ENCODE data around the gene STUM. TPM values are rescaled to one million over a fixed set of nuclear protein-coding genes. Genes with fewer than 3 reads are reported as not detected.

The STUM gene
- total and polyA plus RNA-seq, 2 of the 8 experiments (the other 6 are each of a cell fraction or from before 2014, with no cell fraction given): 0.76 to 1.2 TPM

GRCh38 chr1:226617109-226617508 lies 68.5 kb downstream of the STUM start:
- Histone ChIP-seq H2BK15ac (ENCODE audit: low read length) (no peak overlapping the region), H3K4ac (replicated peaks; ENCODE audit: insufficient read length, low read depth, low read length) (no peak overlapping the region), H2BK12ac (ENCODE audit: low read depth, low read length) (no peak overlapping the region), H3K18ac (ENCODE audit: extremely low read depth, low read length) (no peak overlapping the region), H3K79me2 (ENCODE audit: control insufficient read depth in 1 of 2, insufficient read depth in 2 of 2, low read length in 2 of 2) (no peaks in the 10 kb centered on the region), H3K79me1 (ENCODE audit: low read depth, low read length) (no peaks in the 10 kb centered on the region), H4K8ac (ENCODE audit: extremely low read depth, insufficient read depth, low read length) (no peak overlapping the region), H2AFZ (ENCODE audit: low read length) (no peak overlapping the region), H2BK120ac (replicated peaks; ENCODE audit: low read depth, low read length) (no peak overlapping the region), H3K9me3 (ENCODE audit: insufficient read depth in 2 of 2, low read depth in 1 of 2, low read length in 1 of 2) (no peaks in the 10 kb centered on the region), H3K4me1 (replicated peaks in 1 of 4; ENCODE audit: control insufficient read depth in 3 of 4, insufficient read depth in 4 of 4, low read length in 3 of 4) (no peaks in the 10 kb centered on the region), H2BK5ac (ENCODE audit: low read depth, low read length) (no peak overlapping the region), H3K36me3 (ENCODE audit: control insufficient read depth in 2 of 4, insufficient read depth in 4 of 4, low read length in 3 of 4) (no peaks in the 10 kb centered on the region), H3K27me3 (replicated peaks in 1 of 4; ENCODE audit: control insufficient read depth in 3 of 4, extremely low read depth in 1 of 4, insufficient read depth in 3 of 4, low read length in 3 of 4) (no peaks in the 10 kb centered on the region), H2BK20ac (ENCODE audit: low read length) (no peak overlapping the region), H3K23ac (ENCODE audit: insufficient read length) (no peak overlapping the region), H3K4me2 (ENCODE audit: insufficient read depth in 1 of 2, low read depth in 2 of 2, low read length in 2 of 2) (no peak overlapping the region), H3K4me3 (ENCODE audit: extremely low read depth in 1 of 4, insufficient read depth in 2 of 4, low read depth in 3 of 4, low read length in 4 of 4) (no peak overlapping the region), H3K23me2 (ENCODE audit: low read depth, low read length) (no peaks in the 10 kb centered on the region), H3K56ac (replicated peaks; ENCODE audit: insufficient read length, low read depth, low read length) (no peak overlapping the region), H3K14ac (ENCODE audit: insufficient read length) (no peak overlapping the region), H4K91ac (replicated peaks; ENCODE audit: insufficient read length, low read length) (no peak overlapping the region), H2AK5ac (ENCODE audit: low read depth, low read length) (no peak overlapping the region), H3K27ac (ENCODE audit: low read depth, low read length) (no peak overlapping the region), H4K5ac (ENCODE audit: insufficient read length, low read depth, low read length) (no peak overlapping the region), H4K20me1 (replicated peaks in 1 of 2; ENCODE audit: control insufficient read depth in 1 of 2, insufficient read depth in 2 of 2, low read length in 2 of 2) (no peaks in the 10 kb centered on the region), H3K9ac (replicated peaks in 1 of 4; ENCODE audit: extremely low read depth in 1 of 4, low read depth in 3 of 4, low read length in 3 of 4) (no peak overlapping the region)
- POLR2A ChIA-PET (ENCODE audit: partially characterized antibody): interaction anchor here (0.6 kb wide), 1 partner anchor 554 kb away, joined by 3 read pairs; no protein-coding TSS in a partner anchor
- FAIRE-seq (no peak), DNase-seq (ENCODE audit: low read depth in 1 of 2, low spot score in 2 of 2) (no peak)
- WGBS, 2 experiments (ENCODE audit: extremely low coverage in 1 of 2, insufficient coverage in 1 of 2, insufficient read length in 1 of 2, insufficient replicate concordance in 2 of 2, low coverage in 1 of 2, low lambda C conversion rate in 2 of 2, missing lambda C conversion rate in 1 of 2): 85% methylated on average over 6 of the region's 8 CpGs; no CpG with 5 or more reads in 1 of the 2 experiments
- CTCF ChIA-PET (ENCODE audit: partially characterized antibody): interaction anchor here (0.6 to 1.2 kb wide), 3 partner anchors 10 to 1247 kb away, joined by 3 to 4 read pairs (median 3); no protein-coding TSS in a partner anchor
- no peak for TF ChIP-seq USF2 (IDR thresholded peaks at IDR 0.05; ENCODE audit: low read length)
- TF ChIP-seq ATF3 (IDR thresholded peaks at IDR 0.05; ENCODE audit: insufficient read depth, low read depth, low read length): no peak
- no peak for TF ChIP-seq TBP (IDR thresholded peaks at IDR 0.05; ENCODE audit: low read depth, low read length)
- TF ChIP-seq ATF2 (IDR thresholded peaks at IDR 0.05; ENCODE audit: low read length): no peak
- no peak for TF ChIP-seq RAD21 (IDR thresholded peaks at IDR 0.05 in 1 of 2, conservative IDR thresholded peaks at IDR 0.05 in 1 of 2; ENCODE audit: low read depth in 2 of 2, low read length in 2 of 2)
- TF ChIP-seq SIX5 (IDR thresholded peaks at IDR 0.05; ENCODE audit: low read depth, low read length): no peak
- TF ChIP-seq KDM1A (IDR thresholded peaks at IDR 0.05; ENCODE audit: borderline replicate concordance, low read length): no peak
- TF ChIP-seq CREB1 (IDR thresholded peaks at IDR 0.05): no peak
- no peak for TF ChIP-seq SP2 (IDR thresholded peaks at IDR 0.05; ENCODE audit: low read length)
- TF ChIP-seq TAF7 (optimal IDR thresholded peaks at IDR 0.05; ENCODE audit: borderline replicate concordance, low read depth, low read length): no peak

Measured in H1 (cell line).